SJCRH30 (cell line): ENCODE data around the gene GUK1. TPM values are rescaled to one million over a fixed set of nuclear protein-coding genes. Genes with fewer than 3 reads are reported as not detected.

ENCODE experiments used
- DNase-seq, 2 experiments: peaks; one replicate each; pipeline ENCODE4 v3.0.0-alpha.2; 2015 to 2020
- H3K27ac ChIP-seq: fragments of 250-450 bp; sonication (Bioruptor Pico); 2 replicates; pipeline ENCODE4 v1.5.1; 2020; ENCODE audit warnings: mild to moderate bottlenecking, moderate library complexity
- H3K27me3 ChIP-seq: fragments of 250-450 bp; sonication (Bioruptor Pico); 2 replicates; pipeline ENCODE4 v1.5.1; 2020; ENCODE audit warnings: mild to moderate bottlenecking, moderate library complexity
- H3K36me3 ChIP-seq: fragments of 250-450 bp; sonication (Bioruptor Pico); 2 replicates; pipeline ENCODE4 v1.5.1; 2020; ENCODE audit warnings: mild to moderate bottlenecking, moderate library complexity
- H3K4me1 ChIP-seq: fragments of 250-450 bp; sonication (Bioruptor Pico); 2 replicates; pipeline ENCODE4 v1.5.1; 2020; ENCODE audit warnings: mild to moderate bottlenecking, moderate library complexity
- H3K4me3 ChIP-seq: fragments of 250-450 bp; sonication (Bioruptor Pico); 2 replicates; pipeline ENCODE4 v1.5.1; 2020; ENCODE audit warnings: mild to moderate bottlenecking, moderate library complexity
- H3K9me3 ChIP-seq: fragments of 250-450 bp; sonication (Bioruptor Pico); replicated peaks from 2 replicates; pipeline ENCODE4 v1.5.1; 2020; ENCODE audit warnings: mild to moderate bottlenecking, moderate library complexity
- total RNA-seq: library from RNA; depleted of rRNA; stranded (reverse); fragments of >200 nt; shearing (Covaris generic); gene quantifications from 2 replicates; pipeline ENCODE4 v1.2.3, GENCODE V29; 2014

Gene GUK1
- total RNA-seq, 1 experiment from 2014 or later, result 114 TPM

GRCh38 chr1:228099331-228099732 lies 40.7 kb upstream of the GUK1 start:
- Histone ChIP-seq H3K27ac (no peak overlapping the region), H3K9me3 (peaks cover 6% of the 10 kb centered on the region; the same call in 1 of the 2 replicates), H3K4me1 (no peaks in the 10 kb centered on the region), H3K27me3 (no peaks in the 10 kb centered on the region), H3K36me3 (peaks cover 70% of the 10 kb centered on the region), H3K4me3 (no peak overlapping the region)
- DNase-seq, result no peak

GRCh38 chr1:228100822-228101613 lies 39.1 kb upstream of the GUK1 start:
- H3K27me3 ChIP-seq, result no peaks in the 10 kb centered on the region
- H3K4me3 ChIP-seq, result no peak overlapping the region
- no peaks in the 10 kb centered on the region for H3K4me1 ChIP-seq
- no peak overlapping the region for H3K27ac ChIP-seq
- no peaks in the 10 kb centered on the region for H3K9me3 ChIP-seq
- H3K36me3 ChIP-seq, result peaks cover 57% of the 10 kb centered on the region
- DNase-seq, result peak in 1 of 2 experiments; percentile 11

- H3K4me1 ChIP-seq, result no peaks in the 10 kb centered on the region
- H3K27me3 ChIP-seq, result no peaks in the 10 kb centered on the region
- H3K36me3 ChIP-seq, result peaks cover 51% of the 10 kb centered on the region
- H3K4me3 ChIP-seq, result no peak overlapping the region
- DNase-seq, result no peak
- no peak overlapping the region for H3K27ac ChIP-seq
- no peaks in the 10 kb centered on the region for H3K9me3 ChIP-seq
Observed at GRCh38 chr1:228101614-228101993, 38.5 kb upstream of the GUK1 start.

- Histone ChIP-seq H3K4me3 (peak overlapping the region; percentile 78), H3K27ac (no peak overlapping the region), H3K27me3 (no peaks in the 10 kb centered on the region), H3K9me3 (no peaks in the 10 kb centered on the region), H3K4me1 (no peaks in the 10 kb centered on the region), H3K36me3 (peaks cover 45% of the 10 kb centered on the region)
- DNase-seq, result peak in 1 of 2 experiments; percentile 44
Observed at GRCh38 chr1:228101994-228102790, 37.9 kb upstream of the GUK1 start.

- Histone ChIP-seq H3K27me3 (no peaks in the 10 kb centered on the region), H3K4me3 (peak within 1 kb of the TSS; percentile 78), H3K27ac (peak within 1 kb of the TSS; percentile 46), H3K36me3 (peaks cover 37% of the 10 kb centered on the region), H3K4me1 (no peaks in the 10 kb centered on the region), H3K9me3 (no peaks in the 10 kb centered on the region)
- DNase-seq, result peak; percentile 96 to 97
Observed at GRCh38 chr1:228102791-228103620, 37.1 kb upstream of the GUK1 start, which contains the start of gene C1orf35. Gene C1orf35, minus strand, starts transcription at chr1:228103325. Its CDS starts 98 bp downstream, at chr1:228103227.

- Histone ChIP-seq H3K36me3 (peaks cover 22% of the 10 kb centered on the region), H3K27ac (no peak overlapping the region), H3K4me3 (no peak overlapping the region), H3K9me3 (no peaks in the 10 kb centered on the region), H3K27me3 (no peaks in the 10 kb centered on the region), H3K4me1 (no peaks in the 10 kb centered on the region)
- no peak for DNase-seq
Observed at GRCh38 chr1:228104526-228105269, 35.4 kb upstream of the GUK1 start.

GRCh38 chr1:228105270-228105995 lies 34.6 kb upstream of the GUK1 start:
- Histone ChIP-seq H3K27ac (no peak overlapping the region), H3K27me3 (no peaks in the 10 kb centered on the region), H3K4me1 (peaks cover 3% of the 10 kb centered on the region), H3K4me3 (no peak overlapping the region), H3K9me3 (no peaks in the 10 kb centered on the region), H3K36me3 (peaks cover 14% of the 10 kb centered on the region)
- no peak for DNase-seq

GRCh38 chr1:228105996-228106799 lies 33.9 kb upstream of the GUK1 start:
- Histone ChIP-seq H3K4me1 (peaks cover 5% of the 10 kb centered on the region), H3K4me3 (no peak overlapping the region), H3K27ac (no peak overlapping the region), H3K36me3 (peaks cover 7% of the 10 kb centered on the region), H3K27me3 (no peaks in the 10 kb centered on the region), H3K9me3 (no peaks in the 10 kb centered on the region)
- no peak for DNase-seq

GRCh38 chr1:228106800-228107054 lies 33.4 kb upstream of the GUK1 start:
- Histone ChIP-seq H3K27ac (no peak overlapping the region), H3K36me3 (0 out of 2 replicates have a peak, but pooled peaks cover 2% of the 10 kb centered on the region), H3K4me1 (peaks cover 5% of the 10 kb centered on the region), H3K27me3 (no peaks in the 10 kb centered on the region), H3K4me3 (no peak overlapping the region), H3K9me3 (no peaks in the 10 kb centered on the region)
- DNase-seq, result no peak

- Histone ChIP-seq H3K4me1 (peaks cover 5% of the 10 kb centered on the region), H3K4me3 (no peak overlapping the region), H3K9me3 (no peaks in the 10 kb centered on the region; the same call in 1 of the 2 replicates), H3K36me3 (0 out of 2 replicates have a peak, but pooled peaks cover 2% of the 10 kb centered on the region), H3K27me3 (no peaks in the 10 kb centered on the region), H3K27ac (no peak overlapping the region)
- DNase-seq, result no peak
Observed at GRCh38 chr1:228107636-228108035, 32.4 kb upstream of the GUK1 start.

GRCh38 chr1:228108055-228108690 lies 31.9 kb upstream of the GUK1 start:
- H3K27ac ChIP-seq, result no peak overlapping the region
- peak overlapping the region; percentile 94 for H3K4me3 ChIP-seq
- H3K27me3 ChIP-seq, result no peaks in the 10 kb centered on the region
- H3K4me1 ChIP-seq, result peaks cover 5% of the 10 kb centered on the region
- H3K36me3 ChIP-seq, result 0 out of 2 replicates have a peak, but pooled peaks cover 2% of the 10 kb centered on the region
- no peak for DNase-seq
- no peaks in the 10 kb centered on the region; the same call in 1 of the 2 replicates for H3K9me3 ChIP-seq

- Histone ChIP-seq H3K4me3 (peak overlapping the region; percentile 94), H3K4me1 (peaks cover 5% of the 10 kb centered on the region), H3K36me3 (0 out of 2 replicates have a peak, but pooled peaks cover 2% of the 10 kb centered on the region), H3K27me3 (no peaks in the 10 kb centered on the region), H3K9me3 (no peaks in the 10 kb centered on the region; the same call in none of the 2 replicates), H3K27ac (peak overlapping the region; percentile 91)
- DNase-seq, result no peak
Observed at GRCh38 chr1:228108742-228109072, 31.4 kb upstream of the GUK1 start.
